NCI-H460 (cell line): ENCODE results near the gene RFC2. TPM values are rescaled to one million over a fixed set of nuclear protein-coding genes. Genes with fewer than 3 reads are reported as not detected.
"Not testable (repeated sequence)": the region's sequence is repeated elsewhere in the genome, so short reads cannot be mapped to it uniquely, and the experiment has no call there.

ENCODE experiments used
- DNase-seq: peaks from one replicate; pipeline ENCODE4 v3.0.0-alpha.2; 2016; ENCODE audit warnings: low read depth; ENCODE audit errors: extremely low read depth
- total RNA-seq: library from RNA; depleted of rRNA; stranded (reverse); fragments of >200 nt; shearing (Covaris generic); gene quantifications from 2 replicates; pipeline ENCODE4 v1.2.3, GENCODE V29; 2014

The RFC2 gene
- total RNA-seq, 1 experiment from 2014 or later: 30.1 TPM

- DNase-seq: no peak
These were observed 29.8 kb upstream of the RFC2 start for GRCh38 chr7:74283858-74284447.

- DNase-seq: no peak
These were observed 28.7 kb upstream of the RFC2 start for GRCh38 chr7:74282748-74283459.

DNA sequence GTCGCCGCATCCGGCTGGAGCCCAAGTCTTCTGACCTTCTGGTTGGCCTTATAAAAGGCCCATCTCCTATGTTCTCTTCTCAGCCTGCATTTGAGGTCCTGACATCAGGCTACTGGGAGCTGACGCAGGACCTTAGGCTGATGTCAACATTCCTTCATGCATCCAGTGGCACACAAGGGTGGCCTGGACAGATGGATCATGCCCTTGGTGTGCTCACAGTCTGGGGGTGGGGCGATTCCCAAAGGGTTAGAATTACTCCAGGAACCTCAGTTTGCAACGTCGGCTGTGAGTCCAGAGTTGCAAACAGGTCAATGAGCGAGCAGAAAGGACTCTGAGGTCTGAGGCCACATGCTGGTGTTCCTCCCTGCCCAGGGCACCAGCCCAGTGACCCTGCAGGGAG, 26.8 kb upstream of the RFC2 start:
- peak; percentile 90 for DNase-seq

DNA sequence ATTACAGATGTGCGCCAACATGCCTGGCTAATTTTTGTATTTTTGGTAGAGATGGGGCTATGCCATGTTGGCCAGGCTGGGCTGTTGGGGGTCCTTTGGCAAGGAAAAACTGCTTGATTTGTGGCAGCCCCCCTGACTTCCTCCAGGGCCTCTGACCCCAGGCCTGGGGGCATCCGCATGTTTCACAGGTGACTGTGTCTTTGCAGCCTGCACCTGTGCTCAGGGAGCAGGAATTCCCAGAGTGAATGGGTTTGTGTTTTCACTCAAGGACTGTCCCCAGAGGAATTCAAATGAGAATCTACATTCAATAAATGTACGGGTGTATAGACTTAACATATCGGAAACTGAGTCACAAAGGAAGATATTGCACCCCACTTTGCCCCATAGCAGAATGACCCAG, 23.4 kb upstream of the RFC2 start:
- no peak for DNase-seq

DNA sequence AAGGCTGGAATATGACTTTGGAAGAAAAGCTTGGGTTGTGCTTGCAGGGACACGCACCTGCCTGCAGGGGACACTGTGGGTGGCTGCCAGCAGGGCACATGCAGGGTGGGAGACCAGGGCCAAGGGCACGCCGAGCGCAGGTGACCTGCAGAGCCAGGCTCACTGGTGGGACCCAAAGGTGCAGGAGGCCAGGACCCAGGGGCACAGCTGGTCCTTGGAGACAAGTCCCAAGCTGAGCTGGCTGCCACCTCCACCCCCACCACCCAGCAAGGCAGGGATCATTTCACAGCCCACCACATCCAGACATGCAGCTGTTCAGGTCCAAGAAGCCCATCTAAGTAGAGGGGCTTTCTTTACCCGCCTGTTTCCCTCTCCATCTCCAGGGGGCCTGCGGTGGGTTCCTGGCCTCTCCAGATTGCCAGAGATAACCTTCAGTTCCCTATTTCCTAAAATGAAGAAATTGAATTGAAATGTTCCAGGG, 21.2 kb upstream of the RFC2 start:
- DNase-seq: no peak

- no peak for DNase-seq
These were observed 18.3 kb upstream of the RFC2 start for GRCh38 chr7:74272305-74273038.

GRCh38 chr7:74271742-74272141, 17.5 kb upstream of the RFC2 start:
- DNase-seq: no peak

DNA sequence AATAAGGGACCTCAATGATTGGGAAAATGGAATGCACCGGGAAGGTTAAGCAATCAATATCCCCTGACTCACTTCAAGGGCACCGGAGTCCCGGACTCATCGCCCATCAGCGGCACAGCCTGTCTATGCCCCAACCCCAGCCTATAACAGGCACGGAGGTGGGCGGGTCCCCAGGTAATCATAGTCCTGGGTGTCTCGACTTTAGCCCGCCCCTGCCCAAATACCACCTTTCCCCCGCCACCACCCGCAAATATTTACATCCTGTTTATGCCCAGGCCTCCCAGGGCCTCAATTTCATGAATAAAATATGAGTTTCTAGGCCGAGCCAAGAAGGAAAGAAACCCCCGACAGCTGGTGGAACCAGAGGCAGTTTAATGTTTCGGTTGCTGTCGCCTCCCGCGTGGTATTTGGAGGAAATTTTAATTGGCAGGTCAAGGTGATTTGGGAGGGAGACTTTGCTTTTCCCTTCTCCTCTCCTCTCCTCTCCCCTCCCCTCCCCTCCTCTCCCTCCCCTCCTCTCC, 15.6 kb upstream of the RFC2 start:
- no peak for DNase-seq

DNA sequence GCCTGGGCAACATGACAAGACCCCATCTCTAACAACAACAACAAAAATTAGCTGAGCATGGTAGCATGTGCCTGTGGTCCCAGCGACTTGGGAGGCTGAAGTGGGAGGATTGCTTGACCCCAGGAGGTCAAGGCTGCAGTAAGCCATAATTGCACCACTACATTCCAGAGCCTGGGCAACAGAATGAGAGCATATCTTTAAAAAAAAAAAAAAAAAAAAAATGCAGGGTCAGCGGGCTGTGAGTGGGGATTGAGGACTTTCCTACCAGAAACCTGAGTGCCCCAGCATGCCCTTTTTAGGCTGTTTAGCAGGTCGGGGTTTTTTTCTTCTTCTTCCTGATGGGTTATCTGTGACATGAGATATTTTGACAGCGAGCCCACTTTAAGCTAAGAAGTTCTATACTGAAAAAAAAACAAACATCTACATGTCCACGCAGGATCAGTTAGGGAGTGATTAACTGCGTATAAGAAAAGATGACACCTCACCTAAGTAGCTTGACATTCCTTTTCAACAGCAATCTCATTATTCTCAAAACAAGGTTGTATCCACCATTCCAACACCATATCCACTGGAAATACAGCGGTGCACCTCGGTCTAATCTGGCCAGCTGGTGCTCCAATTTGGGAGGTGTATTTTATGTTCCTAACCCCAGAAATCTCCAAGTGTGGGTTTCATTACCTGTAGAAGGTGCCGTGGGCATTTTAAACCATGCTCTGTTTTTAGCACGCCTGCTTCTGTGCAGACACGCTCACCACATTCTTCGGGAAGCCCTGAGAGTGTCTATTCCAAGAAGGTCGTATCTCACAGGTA, 13.8 kb upstream of the RFC2 start:
- no peak for DNase-seq

DNA sequence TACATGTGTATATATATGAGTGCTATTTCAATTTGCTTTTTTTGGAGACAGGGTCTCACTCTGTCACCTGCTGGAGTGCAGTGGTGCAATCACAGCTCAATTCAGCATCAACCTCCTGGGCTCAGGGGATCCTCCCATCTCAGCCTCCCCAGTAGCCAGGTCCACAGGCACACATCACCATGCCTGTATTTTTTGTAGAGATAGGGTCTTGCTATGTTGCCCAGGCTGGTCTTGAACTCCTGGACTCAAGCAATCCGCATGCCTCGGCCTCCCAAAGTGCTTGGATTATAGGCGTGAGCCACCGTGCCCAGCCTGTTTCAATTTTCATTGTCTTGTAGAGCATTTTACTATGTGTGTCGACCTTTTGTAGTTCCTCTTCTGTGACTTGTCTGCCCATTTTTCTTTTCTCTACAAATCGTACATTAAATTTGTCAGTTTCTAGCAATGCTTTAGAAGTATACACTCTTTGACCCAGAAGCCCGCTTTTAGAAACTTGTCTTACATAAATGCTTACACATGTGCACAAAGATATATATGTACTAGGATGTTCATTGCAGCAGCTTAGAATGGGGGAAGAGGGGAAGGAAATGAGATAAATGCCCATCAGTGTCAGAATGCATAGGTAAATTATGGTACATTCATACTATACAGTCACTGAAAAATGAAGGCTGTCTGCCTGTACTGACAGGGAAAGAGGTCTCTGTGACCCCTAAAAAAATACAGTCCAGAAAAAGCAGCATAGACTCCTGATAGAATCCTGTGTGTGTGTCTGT, 12.2 kb upstream of the RFC2 start:
- no peak for DNase-seq

DNA sequence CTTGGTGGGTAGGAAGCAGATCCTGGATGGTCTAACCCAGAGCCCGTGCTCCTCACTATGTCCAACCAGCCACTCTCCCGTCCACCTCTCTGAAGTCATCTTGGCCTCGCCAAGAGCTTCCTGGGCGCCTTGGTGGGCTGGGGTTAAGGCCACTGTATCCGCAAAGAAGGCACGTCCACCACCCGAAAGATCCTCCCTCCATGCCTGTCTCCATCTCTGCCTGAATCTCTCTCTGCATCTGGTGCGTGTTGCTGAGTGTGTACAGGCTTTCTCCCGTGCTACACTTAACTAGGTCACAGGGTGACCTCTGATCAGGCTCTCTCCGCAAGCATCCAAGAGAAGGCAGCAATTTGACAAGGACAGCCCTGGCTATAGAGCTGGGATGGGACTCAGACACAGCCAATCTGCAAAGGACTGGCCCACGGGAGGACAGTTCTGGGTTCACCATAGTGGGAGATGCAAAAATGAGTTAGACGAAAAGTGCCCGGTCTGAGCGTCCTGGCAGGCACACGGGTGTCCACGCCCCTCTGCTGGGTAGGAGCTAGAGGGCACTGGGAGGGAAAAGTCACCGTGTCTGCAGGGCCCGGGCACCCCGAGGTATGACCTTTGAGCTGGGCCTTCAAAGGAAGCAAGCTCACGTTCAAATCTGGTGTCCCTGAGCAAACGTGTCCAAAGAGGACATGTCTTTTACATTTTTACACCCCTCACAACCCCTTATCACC, 9.4 kb upstream of the RFC2 start:
- DNase-seq: no peak

DNA sequence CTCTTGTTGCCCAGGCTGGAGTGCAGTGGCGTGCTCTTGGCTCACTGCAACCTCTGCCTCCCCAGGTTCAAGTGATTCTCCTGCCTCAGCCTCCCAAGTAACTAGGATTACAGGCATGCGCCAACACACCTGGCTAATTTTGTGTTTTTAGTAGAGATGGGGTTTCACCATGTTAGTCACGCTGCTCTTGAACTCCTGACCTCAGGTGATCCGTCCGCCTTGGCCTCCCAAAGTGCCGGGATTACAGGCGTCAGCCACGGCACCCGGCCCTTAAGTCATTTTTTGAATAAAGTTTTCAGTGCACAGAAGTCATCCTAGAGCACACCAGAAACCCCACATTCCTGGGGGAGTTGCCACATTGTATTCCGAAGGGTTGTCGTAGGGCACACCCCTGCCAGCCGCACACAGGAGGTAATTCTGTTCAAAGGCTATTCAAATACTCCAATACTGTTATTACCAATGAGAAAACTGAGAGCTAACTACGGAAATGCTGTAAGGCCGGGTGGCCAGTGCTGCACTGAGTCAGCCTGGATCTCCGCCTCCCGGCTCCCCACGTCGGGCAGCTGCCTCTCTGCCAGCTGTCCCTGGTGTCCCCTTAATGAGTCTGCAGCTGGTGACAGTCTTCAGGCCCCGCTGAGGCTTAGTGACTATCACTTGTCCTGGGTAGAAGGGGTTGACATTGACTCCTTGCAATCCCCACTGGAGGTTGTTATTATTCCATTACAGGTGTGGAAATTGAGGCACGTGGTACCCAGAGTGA, 8.6 kb upstream of the RFC2 start:
- DNase-seq: no peak

DNA sequence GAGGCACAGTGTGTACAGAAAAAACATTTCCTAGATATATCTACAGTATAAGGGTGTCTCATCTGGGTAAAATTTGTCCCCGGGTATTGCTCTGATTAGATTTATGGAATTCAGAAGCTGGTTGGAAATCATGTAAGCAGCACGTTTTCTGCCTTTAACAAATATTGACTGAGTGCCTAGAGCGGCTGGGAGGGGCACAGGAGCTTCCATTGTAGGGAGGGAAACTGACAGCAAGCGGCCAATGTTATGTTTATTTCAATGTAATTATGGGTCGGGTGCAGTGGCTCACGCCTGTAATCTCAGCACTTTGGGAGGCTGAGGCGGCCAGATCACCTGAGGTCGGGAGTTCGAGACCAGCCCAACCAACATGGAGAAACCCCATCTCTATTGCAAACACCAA, 4.4 kb upstream of the RFC2 start:
- DNase-seq: no peak

DNA sequence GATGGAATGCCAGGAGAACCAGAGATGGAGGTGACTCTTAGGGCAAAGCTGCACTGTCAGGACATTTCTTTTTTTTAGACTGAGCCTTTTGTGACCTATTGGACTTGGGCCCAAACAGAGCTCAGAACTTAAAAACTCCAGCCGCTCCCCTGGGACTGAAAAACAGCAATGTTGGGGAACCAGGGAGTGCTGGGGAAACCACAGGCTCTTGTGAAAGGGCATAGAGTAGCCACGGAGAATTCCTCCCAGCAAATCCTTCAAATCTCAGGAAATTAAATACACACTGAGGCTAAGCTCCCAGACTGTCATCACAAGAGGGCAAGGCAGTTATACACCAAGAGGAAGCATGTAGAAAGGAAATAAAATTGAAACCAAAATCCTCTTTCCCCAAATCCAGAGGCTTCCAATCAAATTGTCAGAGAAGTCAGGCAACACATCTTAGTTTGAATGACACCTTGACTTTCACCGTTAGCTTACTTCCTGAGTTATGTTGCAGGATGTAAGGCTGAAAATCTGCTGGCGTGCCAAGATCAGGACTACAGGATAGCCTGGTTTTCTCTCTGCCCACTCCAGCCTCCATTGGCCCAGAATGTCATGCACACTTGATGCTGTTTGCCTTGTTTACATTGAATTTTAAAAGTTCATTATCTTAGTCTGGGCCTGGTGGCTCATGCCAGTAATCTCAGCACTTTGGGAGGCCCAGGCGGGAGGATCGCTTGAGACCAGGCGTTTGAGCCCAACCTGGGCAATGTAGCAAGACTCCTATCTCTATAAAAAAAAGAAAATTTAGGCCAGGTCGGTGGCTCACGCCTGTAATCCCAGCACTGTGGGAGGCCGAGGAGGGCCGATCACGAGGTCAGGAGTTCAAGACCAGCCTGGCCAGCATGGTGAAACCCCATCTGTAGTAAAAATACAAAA, 2.6 kb upstream of the RFC2 start:
- no peak for DNase-seq

- DNase-seq: not testable (repeated sequence)
These were observed 1.3 kb upstream of the RFC2 start for GRCh38 chr7:74255461-74255860.

- no peak for DNase-seq
These were observed 720 bp upstream of the RFC2 start for GRCh38 chr7:74254858-74255379.

DNA sequence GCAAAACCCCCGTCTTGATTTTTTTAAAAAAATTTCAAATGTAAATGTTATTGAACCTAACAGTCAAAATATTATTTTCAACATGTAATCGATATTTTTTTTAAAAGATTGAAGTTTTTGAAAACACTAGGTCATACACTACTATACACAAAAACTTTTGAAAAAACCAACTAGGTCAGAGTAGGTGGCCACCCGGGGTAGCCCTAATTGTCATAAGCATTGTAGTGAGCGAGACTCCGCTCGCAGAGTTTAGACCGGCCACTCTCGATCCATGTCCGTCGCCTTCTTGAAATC, 417 bp downstream of the RFC2 start:
- DNase-seq: no peak

- DNase-seq: no peak
These were observed 868 bp downstream of the RFC2 start for GRCh38 chr7:74253331-74253730.
